ENCODE measurements around the gene SCAF4. TPM values are rescaled to one million over a fixed set of nuclear protein-coding genes. Genes with fewer than 3 reads are reported as not detected.

SCAF4 gene
- total RNA-seq, 1 donor from 2014 or later = 60.1 TPM

DNA sequence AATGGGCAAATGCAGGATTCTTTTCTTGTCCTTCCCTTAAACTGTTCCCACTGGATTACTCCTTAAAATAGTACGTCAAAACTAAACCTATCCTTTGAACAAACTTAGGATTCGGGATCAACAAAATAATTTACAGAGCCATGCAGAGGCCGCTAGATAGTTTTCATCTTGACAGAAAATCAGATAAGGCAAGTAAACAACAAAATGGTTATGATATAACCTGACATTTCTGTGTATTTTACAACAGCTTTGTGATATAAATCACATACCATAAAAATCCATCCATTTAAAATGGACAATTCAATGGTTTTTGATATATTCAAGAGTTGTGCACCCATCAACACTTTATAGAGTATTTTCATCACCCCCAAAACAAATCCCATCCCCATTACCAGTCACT is 11.2 kb downstream of the SCAF4 start:
- Mint-ChIP-seq H3K27ac (no peak overlapping the region), H3K4me3 (ENCODE audit: low read depth) (no peak overlapping the region), H3K4me1 (ENCODE audit: low read depth) (peaks cover 36% of the 10 kb centered on the region), H3K27me3 (ENCODE audit: low read depth) (no peaks in the 10 kb centered on the region), H3K36me3 (ENCODE audit: low read depth) (peaks cover 27% of the 10 kb centered on the region), H3K9me3 (no peaks in the 10 kb centered on the region)
- intact Hi-C loops (cut with micrococcal nuclease) = loop anchor here (10.0 kb wide), 1 partner anchor 536 kb away; no protein-coding TSS in a partner anchor
- DNase-seq (ENCODE audit: low spot score) = no peak

DNA sequence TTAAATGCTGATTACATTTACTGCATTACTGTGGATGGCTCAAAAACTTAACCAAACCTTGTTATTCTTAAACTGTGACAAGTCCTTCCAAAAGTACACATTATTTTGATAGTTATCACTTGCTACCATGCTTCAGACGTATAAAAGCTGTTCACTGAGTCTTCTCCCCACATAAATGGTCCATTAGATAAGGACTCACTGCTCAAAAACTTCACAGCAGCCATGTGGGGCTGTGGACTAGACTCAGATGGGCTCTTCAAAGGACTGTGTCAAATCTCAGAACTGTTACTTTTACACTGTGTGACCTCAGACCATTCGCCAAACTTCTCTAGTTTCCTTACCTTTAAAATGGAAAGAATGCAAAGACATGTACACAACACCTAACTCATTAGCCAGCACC is 11.6 kb downstream of the SCAF4 start:
- intact Hi-C loops (cut with micrococcal nuclease) = loop anchor here (10.0 kb wide), 1 partner anchor 536 kb away; no protein-coding TSS in a partner anchor
- no peaks in the 10 kb centered on the region for H3K9me3 Mint-ChIP-seq
- H3K4me3 Mint-ChIP-seq (ENCODE audit: low read depth) = no peak overlapping the region
- H3K27ac Mint-ChIP-seq = no peak overlapping the region
- peaks cover 25% of the 10 kb centered on the region for H3K36me3 Mint-ChIP-seq (ENCODE audit: low read depth)
- no peaks in the 10 kb centered on the region for H3K27me3 Mint-ChIP-seq (ENCODE audit: low read depth)
- H3K4me1 Mint-ChIP-seq (ENCODE audit: low read depth) = peaks cover 34% of the 10 kb centered on the region
- no peak for DNase-seq (ENCODE audit: low spot score)

DNA sequence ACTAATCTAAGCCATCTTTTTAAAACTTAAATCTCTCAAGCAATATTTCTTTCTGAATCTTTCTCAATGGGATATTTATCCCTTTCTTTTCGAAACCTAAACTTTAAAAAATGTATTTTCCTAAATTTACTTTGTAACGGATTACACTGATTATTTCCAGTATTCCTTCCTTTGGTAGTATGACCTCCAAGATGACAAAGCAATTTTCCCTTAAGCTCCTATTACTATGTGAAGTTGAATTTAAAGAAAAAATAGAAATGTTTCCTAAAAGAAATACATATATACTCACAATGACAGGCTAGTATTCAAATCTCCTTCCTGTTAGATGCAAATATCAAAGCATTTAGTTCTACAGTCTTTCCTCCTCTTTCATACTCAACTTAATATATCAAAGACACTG is 15.8 kb downstream of the SCAF4 start:
- peaks cover 35% of the 10 kb centered on the region for H3K4me1 Mint-ChIP-seq (ENCODE audit: low read depth)
- no peaks in the 10 kb centered on the region for H3K27me3 Mint-ChIP-seq (ENCODE audit: low read depth)
- H3K4me3 Mint-ChIP-seq (ENCODE audit: low read depth) = no peak overlapping the region
- intact Hi-C loops (cut with micrococcal nuclease) = loop anchor here (10.0 kb wide), 1 partner anchor 581 kb away; no protein-coding TSS in a partner anchor
- H3K9me3 Mint-ChIP-seq = no peaks in the 10 kb centered on the region
- DNase-seq (ENCODE audit: low spot score) = no peak
- peaks cover 8% of the 10 kb centered on the region for H3K36me3 Mint-ChIP-seq (ENCODE audit: low read depth)
- no peak overlapping the region for H3K27ac Mint-ChIP-seq

DNA sequence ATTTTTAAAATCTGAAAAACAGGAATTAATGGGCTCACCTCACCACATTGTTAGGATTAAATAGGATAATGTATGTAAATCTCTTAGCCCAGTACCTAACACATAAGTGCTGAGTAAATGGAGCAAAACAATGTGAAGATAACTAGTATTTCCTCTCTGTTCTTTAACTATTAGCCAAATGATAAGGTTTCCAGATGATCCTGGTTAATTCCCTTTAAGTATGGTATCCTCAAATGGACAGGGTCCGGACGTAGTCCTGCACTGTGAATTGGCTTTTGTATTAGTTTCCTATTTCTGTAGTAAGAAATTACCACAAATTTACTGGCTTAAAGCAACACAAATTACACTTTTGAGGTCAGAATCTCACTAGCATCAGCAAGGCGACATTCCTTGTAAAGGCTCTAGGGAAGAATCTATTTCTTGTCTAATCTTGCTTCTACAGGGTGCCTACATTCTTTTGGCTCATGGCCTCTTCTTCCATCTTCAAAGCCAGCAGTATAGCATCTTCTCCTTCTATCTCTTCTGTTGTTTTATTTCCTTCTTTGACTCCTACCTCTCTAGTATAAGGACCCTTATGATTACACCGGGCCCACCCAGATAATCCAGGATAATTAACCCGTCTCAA is 17.1 kb downstream of the SCAF4 start:
- peaks cover 7% of the 10 kb centered on the region for H3K36me3 Mint-ChIP-seq (ENCODE audit: low read depth)
- no peak for DNase-seq (ENCODE audit: low spot score)
- peaks cover 36% of the 10 kb centered on the region for H3K4me1 Mint-ChIP-seq (ENCODE audit: low read depth)
- intact Hi-C loops (cut with micrococcal nuclease) = loop anchor here (1.0 to 10.0 kb wide), 5 partner anchors 10 to 580 kb away; no protein-coding TSS in a partner anchor
- H3K27me3 Mint-ChIP-seq (ENCODE audit: low read depth) = no peaks in the 10 kb centered on the region
- H3K27ac Mint-ChIP-seq = peak overlapping the region; percentile 87
- no peaks in the 10 kb centered on the region for H3K9me3 Mint-ChIP-seq
- no peak overlapping the region for H3K4me3 Mint-ChIP-seq (ENCODE audit: low read depth)

DNA sequence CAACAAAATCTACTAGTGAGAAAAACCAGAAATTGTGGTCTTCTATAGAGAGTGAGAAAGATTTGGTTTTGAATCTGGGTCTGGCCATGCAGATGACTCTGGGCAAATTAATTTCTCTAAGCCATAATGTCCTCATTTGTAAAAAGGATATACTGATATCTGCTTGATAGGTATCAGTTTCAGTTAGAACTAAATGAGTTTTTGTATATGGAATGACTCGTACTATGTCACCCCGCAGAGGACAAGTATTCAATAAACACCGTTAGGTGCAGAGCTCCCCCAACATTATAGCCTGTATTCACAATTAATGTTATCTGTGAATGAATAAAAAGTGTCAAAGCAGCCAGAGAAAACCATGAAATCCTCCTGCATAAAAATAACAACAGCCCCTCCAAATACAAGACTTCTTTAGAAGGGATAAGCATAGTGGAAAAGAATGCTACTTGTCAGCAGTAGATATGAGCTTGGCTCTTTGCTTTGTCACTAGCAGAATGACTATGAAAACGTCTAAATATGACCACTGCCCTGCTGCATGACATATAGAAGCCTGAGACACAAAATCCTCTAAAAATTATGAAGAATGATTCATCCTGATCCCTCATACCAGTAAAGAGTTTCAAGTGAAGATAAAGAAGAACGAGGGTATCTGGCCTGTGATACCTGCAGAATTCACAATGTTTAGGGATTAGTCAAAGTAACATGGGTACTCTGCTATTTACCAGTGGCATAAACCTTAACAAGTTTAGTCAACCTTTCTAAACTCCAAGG is 17.8 kb downstream of the SCAF4 start:
- H3K9me3 Mint-ChIP-seq = no peaks in the 10 kb centered on the region
- H3K27me3 Mint-ChIP-seq (ENCODE audit: low read depth) = no peaks in the 10 kb centered on the region
- peaks cover 39% of the 10 kb centered on the region for H3K4me1 Mint-ChIP-seq (ENCODE audit: low read depth)
- H3K36me3 Mint-ChIP-seq (ENCODE audit: low read depth) = peaks cover 4% of the 10 kb centered on the region
- intact Hi-C loops (cut with micrococcal nuclease) = loop anchor here (1.0 to 10.0 kb wide), 5 partner anchors 11 to 579 kb away; no protein-coding TSS in a partner anchor
- H3K4me3 Mint-ChIP-seq (ENCODE audit: low read depth) = no peak overlapping the region
- no peak for DNase-seq (ENCODE audit: low spot score)
- peak overlapping the region; percentile 87 for H3K27ac Mint-ChIP-seq

DNA sequence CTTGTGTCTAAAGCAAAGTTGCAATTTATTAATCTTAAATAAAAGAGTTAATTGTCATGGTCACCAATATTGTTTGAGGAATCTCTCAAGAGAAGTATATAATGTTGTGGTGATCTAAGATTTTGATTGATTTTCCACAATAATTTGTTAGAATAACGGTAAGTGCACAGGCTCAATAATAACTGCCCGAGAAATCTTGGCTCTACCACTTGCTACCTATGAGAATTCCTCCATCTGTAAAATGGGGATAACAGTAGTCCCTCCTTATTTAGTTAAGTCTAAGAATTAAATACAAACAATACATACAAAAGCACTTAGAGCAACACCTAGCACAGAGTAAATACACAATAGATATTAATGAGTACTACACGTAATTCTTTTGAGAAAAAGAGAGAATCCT is 18.8 kb downstream of the SCAF4 start:
- H3K4me1 Mint-ChIP-seq (ENCODE audit: low read depth) = peaks cover 37% of the 10 kb centered on the region
- DNase-seq (ENCODE audit: low spot score) = no peak
- no peak overlapping the region for H3K27ac Mint-ChIP-seq
- H3K27me3 Mint-ChIP-seq (ENCODE audit: low read depth) = no peaks in the 10 kb centered on the region
- H3K4me3 Mint-ChIP-seq (ENCODE audit: low read depth) = no peak overlapping the region
- H3K9me3 Mint-ChIP-seq = no peaks in the 10 kb centered on the region
- peaks cover under 1% of the 10 kb centered on the region for H3K36me3 Mint-ChIP-seq (ENCODE audit: low read depth)
- intact Hi-C loops (cut with micrococcal nuclease) = loop anchor here (5.0 to 10.0 kb wide), 3 partner anchors 46 to 578 kb away; no protein-coding TSS in a partner anchor

DNA sequence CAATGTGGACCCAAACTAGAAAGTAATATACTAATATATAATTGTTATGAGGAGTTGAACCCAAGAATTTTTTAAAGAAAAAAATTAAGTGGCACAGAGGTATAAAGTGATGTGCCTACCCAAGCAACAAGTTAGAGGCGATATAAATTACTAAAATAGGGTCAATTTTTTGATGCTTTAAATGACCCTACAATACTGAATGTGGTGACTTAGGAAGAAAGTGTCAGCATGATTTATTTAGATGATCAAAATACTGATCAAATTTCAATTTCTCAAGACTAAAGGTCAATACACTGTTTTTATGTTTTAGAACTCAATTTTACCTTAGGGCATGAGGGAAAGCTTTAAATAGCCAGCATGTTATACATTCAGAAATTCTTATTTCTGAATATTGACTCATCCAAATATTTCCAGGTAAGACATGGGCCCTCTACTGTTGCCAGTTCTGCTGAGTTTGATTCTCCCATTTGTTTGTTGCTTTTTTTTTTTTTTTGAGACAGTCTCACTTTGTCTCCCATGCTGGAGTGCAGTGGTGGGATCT is 20.1 kb downstream of the SCAF4 start:
- Mint-ChIP-seq H3K4me1 (ENCODE audit: low read depth) (peaks cover 40% of the 10 kb centered on the region), H3K9me3 (no peaks in the 10 kb centered on the region), H3K36me3 (ENCODE audit: low read depth) (peaks cover 7% of the 10 kb centered on the region), H3K27ac (no peak overlapping the region), H3K4me3 (ENCODE audit: low read depth) (no peak overlapping the region), H3K27me3 (ENCODE audit: low read depth) (no peaks in the 10 kb centered on the region)
- no peak for DNase-seq (ENCODE audit: low spot score)
- intact Hi-C loops (cut with micrococcal nuclease) = loop anchor here (5.0 to 10.0 kb wide), 3 partner anchors 45 to 577 kb away; no protein-coding TSS in a partner anchor

DNA sequence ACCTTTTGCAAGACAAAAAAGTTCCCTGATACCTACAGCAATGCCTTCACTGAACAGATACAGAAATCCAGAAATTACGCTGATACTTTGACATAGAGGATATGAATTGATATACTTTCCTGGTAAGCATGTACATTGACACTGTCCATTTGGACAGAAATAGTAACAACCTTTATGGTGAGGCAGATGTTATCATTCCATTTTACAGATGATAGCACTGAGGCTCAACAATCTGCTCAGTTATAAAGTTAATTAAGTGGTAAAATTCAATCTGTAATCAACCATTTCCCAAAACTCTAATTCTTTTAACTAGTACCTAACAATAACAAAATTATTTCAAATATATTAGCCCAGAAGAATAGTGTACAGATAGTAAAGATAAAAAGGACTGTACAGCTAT is 20.6 kb downstream of the SCAF4 start:
- intact Hi-C loops (cut with micrococcal nuclease) = loop anchor here (5.0 to 10.0 kb wide), 3 partner anchors 44 to 577 kb away; no protein-coding TSS in a partner anchor
- no peak for DNase-seq (ENCODE audit: low spot score)
- Mint-ChIP-seq H3K27me3 (ENCODE audit: low read depth) (no peaks in the 10 kb centered on the region), H3K36me3 (ENCODE audit: low read depth) (peaks cover 7% of the 10 kb centered on the region), H3K4me3 (ENCODE audit: low read depth) (no peak overlapping the region), H3K4me1 (ENCODE audit: low read depth) (peaks cover 39% of the 10 kb centered on the region), H3K27ac (no peak overlapping the region), H3K9me3 (no peaks in the 10 kb centered on the region)

DNA sequence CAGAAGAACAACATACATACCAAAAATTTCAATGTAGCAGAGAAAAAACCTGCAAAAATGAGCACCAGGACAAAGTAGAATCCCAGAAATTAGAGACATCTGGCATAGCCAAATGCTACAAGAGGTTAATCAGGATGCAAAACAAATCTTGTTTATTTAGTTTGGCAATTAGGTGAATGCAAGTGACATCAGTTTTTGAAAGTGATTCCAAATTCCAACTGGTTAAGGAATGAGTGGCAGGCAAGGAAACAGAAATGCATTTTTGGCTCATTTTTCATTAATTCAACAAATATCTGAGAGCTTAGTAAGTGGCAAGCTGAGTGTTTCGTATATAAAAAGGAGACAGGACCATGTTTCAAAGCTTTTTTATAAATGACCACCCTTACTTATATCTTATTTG is 21.3 kb downstream of the SCAF4 start:
- intact Hi-C loops (cut with micrococcal nuclease) = loop anchor here (5.0 to 10.0 kb wide), 3 partner anchors 43 to 576 kb away; no protein-coding TSS in a partner anchor
- no peak for DNase-seq (ENCODE audit: low spot score)
- Mint-ChIP-seq H3K27ac (no peak overlapping the region), H3K4me1 (ENCODE audit: low read depth) (peaks cover 40% of the 10 kb centered on the region), H3K9me3 (no peaks in the 10 kb centered on the region), H3K4me3 (ENCODE audit: low read depth) (no peak overlapping the region), H3K27me3 (ENCODE audit: low read depth) (no peaks in the 10 kb centered on the region), H3K36me3 (ENCODE audit: low read depth) (peaks cover 7% of the 10 kb centered on the region)

DNA sequence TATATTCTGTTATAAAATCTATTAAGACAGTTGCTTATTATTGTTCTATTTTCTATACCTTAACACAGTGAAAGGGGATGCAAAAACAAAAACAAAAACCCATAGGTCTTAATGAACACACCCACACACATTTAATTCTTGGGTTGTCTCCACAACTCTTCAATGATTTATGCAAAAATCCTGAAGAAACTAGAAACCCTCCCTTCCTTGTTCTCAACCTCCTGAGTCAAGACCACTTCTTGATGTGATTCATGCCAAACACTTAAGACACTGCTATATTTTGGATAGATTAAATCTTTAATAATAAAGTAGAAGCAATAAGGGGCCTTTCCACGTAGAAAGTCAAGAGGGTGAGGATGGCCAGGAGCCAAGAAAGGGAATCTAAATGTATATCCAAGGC is 23.4 kb downstream of the SCAF4 start:
- no peaks in the 10 kb centered on the region for H3K27me3 Mint-ChIP-seq (ENCODE audit: low read depth)
- intact Hi-C loops (cut with micrococcal nuclease) = no loop called here
- DNase-seq (ENCODE audit: low spot score) = no peak
- no peak overlapping the region for H3K4me3 Mint-ChIP-seq (ENCODE audit: low read depth)
- peaks cover 25% of the 10 kb centered on the region for H3K4me1 Mint-ChIP-seq (ENCODE audit: low read depth)
- H3K9me3 Mint-ChIP-seq = no peaks in the 10 kb centered on the region
- H3K27ac Mint-ChIP-seq = no peak overlapping the region
- H3K36me3 Mint-ChIP-seq (ENCODE audit: low read depth) = peaks cover 16% of the 10 kb centered on the region

DNA sequence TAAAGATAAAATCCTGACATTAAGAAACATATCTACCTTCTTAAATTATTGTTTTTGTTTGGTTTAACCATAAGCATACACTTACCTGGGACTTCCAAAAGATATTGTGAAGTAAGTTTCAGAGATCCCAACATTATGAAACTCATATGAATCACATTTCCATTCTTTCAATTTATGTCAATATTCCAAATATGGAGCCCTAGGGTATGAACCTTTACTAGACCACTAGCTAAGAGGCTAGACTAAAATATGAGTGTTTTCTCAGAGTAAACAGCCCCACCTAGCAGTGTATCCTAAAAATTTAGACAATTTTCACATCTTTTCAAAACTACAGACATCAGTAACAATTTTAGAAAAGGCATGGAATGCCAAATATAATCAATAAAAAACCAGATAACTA is 24.4 kb downstream of the SCAF4 start:
- DNase-seq (ENCODE audit: low spot score) = no peak
- peaks cover 24% of the 10 kb centered on the region for H3K36me3 Mint-ChIP-seq (ENCODE audit: low read depth)
- intact Hi-C loops (cut with micrococcal nuclease) = no loop called here
- H3K9me3 Mint-ChIP-seq = no peaks in the 10 kb centered on the region
- peaks cover 22% of the 10 kb centered on the region for H3K4me1 Mint-ChIP-seq (ENCODE audit: low read depth)
- no peak overlapping the region for H3K27ac Mint-ChIP-seq
- no peaks in the 10 kb centered on the region for H3K27me3 Mint-ChIP-seq (ENCODE audit: low read depth)
- no peak overlapping the region for H3K4me3 Mint-ChIP-seq (ENCODE audit: low read depth)

DNA sequence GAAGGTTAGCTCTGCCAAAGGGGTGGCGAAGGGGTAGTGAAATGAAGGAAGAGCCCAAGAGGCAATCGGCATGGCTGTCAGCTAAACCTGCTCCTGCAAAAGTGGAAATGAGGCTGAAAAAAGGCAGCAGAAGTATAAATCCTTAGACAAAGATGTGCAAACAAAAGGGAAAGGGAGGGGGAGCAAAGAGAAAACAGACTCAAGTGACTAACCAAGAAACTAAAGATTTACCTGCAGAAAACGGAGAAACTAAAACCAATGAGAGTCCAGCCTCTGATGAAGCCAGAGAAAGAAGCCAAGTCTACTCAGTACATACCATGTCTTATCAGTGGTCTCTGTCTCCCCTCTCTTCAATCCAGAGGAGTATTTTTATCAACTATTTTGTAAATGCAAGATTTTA is 25.4 kb downstream of the SCAF4 start:
- no peaks in the 10 kb centered on the region for H3K9me3 Mint-ChIP-seq
- intact Hi-C loops (cut with micrococcal nuclease) = no loop called here
- no peak overlapping the region for H3K4me3 Mint-ChIP-seq (ENCODE audit: low read depth)
- H3K27ac Mint-ChIP-seq = no peak overlapping the region
- DNase-seq (ENCODE audit: low spot score) = no peak
- H3K4me1 Mint-ChIP-seq (ENCODE audit: low read depth) = peaks cover 24% of the 10 kb centered on the region
- H3K36me3 Mint-ChIP-seq (ENCODE audit: low read depth) = peaks cover 34% of the 10 kb centered on the region
- H3K27me3 Mint-ChIP-seq (ENCODE audit: low read depth) = no peaks in the 10 kb centered on the region

DNA sequence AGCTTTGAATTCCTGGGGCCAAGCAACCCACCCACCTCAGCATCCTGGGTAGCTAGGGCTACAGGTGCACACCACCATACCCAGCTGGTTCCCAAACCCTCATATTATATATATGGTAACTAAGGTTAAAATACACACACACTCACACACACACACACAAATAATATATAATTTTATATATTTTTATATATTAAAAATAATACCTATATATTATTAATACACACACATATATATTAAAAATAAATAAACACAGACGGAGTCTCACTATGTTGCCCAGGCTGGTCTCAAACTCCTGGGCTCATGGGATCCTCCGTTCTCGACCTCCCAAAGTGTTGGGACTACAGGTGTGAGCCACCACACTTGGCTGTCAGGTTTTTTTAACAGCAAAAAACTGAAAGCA is 31.9 kb downstream of the SCAF4 start:
- Mint-ChIP-seq H3K27me3 (ENCODE audit: low read depth) (no peaks in the 10 kb centered on the region), H3K9me3 (no peaks in the 10 kb centered on the region), H3K27ac (no peak overlapping the region), H3K4me1 (ENCODE audit: low read depth) (peaks cover 6% of the 10 kb centered on the region), H3K36me3 (ENCODE audit: low read depth) (peaks cover 67% of the 10 kb centered on the region), H3K4me3 (ENCODE audit: low read depth) (no peak overlapping the region)
- intact Hi-C loops (cut with micrococcal nuclease) = no loop called here
- DNase-seq (ENCODE audit: low spot score) = no peak
